NCI-H1105 treated with DMSO at 0.1 percent for 48 hours (cell line): Measurements from ENCODE around the gene NUDT2.

ENCODE experiments used
- DNase-seq: peaks from one replicate; lab custom pipeline; 2025; lab: John Stamatoyannopoulos, UW

The NUDT2 gene

DNA sequence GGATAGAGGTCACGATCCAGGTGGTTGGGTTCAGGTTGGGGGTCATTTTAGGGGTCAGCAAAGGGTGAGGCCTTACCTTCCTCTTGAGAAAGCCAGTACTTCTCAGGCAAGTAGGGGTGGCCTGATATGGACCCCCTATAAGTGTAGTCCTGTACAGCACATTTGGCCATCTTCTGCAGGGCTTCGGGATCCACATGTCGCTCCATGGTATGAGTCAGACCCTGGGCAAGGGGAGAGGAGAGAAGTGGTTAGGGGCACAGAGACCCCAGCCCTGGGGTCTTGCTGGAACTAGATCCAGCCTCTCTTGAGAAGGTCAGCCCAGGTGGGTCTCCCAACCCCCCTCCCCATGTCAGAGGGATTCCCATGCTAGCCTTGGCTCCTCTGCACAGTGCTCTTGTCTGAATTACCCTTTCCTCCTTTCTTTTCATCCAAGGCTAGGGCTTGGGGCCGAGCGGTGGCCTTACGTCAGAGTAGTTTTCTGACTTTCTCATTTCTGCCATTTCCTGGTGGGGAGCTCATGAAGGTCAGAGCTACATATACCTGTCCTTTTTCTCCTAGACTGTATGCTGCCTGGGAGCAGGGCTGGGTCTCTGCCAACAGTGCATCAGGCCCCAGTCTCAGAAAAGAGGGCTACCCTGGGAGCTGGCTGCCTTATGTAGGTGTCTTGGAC lies 56.3 kb downstream of the NUDT2 start:
- DNase-seq = no peak

- DNase-seq = no peak
These were observed 57.3 kb downstream of the NUDT2 start for GRCh38 chr9:34386656-34387055.

DNA sequence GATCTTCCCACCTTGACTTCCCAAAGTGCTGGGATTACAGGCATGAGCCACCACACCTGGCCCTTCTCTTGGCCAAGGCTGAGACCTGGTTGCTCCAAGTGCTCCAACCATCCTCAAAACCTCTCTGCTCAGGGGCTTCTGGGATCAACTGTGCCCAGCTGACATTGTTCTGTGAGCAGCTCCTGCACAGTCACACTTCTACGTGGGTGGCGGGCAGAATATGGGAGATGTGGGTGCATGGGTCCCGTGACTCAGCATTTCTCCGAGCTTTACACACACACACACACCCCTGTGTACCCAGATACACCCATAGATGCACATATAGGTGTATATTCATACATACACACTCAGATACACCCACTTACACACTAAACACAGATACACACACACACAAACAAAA lies 57.9 kb downstream of the NUDT2 start:
- no peak for DNase-seq

DNA sequence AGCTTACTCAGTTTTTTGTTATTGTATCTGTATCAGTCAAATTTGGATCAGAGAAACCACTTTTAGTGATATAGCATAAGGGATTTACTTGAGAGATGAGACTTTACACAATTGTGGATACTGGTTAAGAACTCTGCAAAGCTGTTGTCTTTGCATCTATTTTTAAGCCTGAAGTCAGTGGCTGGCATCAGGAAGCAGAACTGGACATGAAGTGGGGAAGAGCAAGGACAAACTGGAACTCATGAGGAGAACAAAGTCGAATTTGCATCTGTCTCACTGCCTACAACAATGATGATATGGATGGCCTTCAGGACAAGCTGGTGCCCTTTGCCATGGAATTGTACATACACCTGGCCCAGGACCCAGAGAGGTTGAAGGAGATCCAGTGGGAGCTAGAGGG lies 63.1 kb downstream of the NUDT2 start:
- no peak for DNase-seq
